Measurements from ENCODE around the gene TET3.

The TET3 gene

DNA sequence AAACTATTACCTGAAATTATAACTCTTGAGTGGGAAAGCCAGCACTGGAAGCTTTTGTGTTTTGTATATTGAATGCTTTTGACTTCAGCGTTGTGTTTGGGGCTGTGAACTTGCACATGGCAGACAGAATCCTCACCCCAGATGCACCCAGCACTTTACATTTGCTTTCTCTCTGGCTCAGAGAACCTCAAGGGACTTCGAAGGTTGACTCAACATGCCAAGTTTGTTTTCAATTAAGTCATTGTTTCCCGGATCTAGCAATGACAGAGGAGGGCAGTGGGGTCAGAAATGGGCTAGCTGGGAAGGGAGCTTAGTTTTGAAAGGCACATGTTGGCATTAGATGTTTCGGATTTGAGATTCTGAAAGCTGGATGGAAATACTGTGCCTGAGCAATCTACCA is 22.4 kb downstream of the TET3 start:
- DNase-seq: no peak

DNA sequence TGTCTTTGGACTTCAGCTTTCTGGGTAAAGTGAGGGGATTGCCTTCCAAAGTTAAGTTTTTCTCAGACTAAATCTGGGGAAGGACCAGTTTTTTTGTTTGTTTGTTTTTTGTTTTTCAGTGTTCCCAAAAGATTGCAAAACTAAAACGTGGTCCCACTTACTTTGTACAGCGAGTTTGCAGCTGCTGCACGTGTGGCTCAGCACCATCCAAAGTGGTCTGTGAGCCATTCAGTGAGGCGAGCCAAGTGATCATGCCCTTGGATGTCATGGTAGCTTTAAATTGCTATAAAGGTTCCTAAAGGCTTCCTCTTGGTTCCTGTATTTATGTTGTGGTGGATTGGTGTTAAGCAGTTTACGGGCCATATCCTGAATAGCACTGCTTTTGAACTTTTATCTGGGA is 23.0 kb downstream of the TET3 start:
- DNase-seq: no peak

DNA sequence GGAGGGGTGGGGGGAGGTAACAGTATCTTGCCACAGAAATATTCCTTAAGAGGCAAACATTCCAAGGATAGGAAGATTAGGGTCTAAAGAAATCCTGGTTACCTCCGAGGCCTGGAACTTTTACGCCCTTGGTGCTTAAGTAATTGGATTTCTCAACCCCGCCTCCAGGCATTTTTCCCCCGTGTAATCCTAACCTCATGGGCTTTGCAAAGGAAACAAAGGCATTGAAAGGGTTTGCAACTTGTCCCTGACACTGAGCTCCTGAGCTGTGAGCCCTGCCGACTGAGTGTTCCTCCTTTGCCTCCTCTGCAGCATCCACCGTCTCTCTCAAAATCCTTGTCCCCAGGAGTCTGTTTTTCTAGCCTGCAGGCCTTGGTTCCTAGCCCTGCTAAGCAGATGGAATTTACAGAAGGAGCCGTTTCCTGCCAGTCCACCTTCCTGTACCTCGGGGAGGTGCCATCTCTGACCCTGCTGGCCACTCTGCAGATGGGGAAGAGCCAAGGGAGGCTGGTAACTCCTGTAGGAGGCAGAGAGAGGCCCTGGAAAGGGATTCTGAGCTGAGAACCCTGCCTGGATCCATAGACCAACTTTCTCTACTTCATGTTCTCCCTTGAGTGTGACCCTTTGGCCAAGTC is 24.2 kb downstream of the TET3 start:
- DNase-seq: no peak

DNA sequence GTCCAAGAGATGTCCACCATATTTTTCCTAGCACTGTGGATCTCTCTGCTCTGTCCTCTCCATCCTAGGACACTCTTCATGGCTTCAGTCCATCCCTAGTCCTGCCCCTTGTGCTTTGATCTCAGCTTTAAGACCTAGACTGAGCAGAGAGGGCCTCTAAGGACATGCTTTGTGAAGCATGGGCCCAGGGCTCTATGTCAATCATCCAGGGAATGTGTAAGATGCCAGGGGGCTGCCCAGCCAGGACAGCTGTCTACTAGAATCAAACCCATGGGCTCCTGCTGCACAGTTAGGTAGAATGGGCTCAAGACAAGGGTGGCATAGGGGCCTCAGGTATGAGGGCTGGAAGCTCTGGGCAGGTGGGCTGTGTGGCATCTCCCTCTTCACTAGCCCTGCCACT is 24.9 kb downstream of the TET3 start:
- DNase-seq: no peak

DNA sequence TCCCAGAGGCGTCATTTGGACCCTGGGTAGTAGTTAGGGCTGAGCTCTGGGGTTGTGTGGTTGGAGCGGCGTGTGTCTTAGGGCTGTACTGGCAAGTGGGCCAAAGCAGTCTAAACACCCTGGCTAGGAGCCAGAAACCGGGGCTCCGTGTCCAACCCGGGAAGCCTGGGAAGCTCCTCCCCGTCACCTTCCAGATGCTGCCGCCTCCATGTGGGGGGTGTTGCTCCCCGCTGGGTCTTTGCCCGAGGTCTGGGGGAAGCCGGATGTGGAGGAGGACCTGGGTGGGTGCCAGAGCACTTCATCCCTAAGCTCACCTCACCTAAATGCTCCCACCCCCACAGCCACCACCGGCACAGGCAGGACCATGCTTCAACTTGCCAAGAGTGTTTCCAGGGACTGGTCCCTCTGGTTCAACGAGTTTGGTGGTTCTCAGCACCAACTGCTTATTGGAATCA is 25.4 kb downstream of the TET3 start:
- DNase-seq: no peak

DNA sequence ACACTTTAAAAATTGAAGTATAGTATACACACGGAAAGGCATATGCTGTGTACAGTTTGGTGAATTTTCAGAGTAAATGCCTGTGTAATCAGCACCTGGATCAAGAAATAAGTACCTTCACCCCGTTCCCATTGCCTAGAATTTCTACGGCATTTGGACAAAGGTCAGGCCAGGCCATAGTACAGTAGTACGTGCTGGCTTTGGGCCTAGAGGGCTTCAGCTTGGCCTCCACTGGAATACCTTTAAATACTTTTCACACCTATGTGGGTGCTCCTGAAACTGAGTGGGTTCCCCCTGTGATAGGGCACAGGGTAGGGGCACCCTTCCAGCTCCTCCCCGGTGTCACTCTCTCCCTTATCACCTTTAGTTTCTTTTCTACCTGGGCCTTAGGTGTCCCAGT is 26.5 kb downstream of the TET3 start:
- no peak for DNase-seq

DNA sequence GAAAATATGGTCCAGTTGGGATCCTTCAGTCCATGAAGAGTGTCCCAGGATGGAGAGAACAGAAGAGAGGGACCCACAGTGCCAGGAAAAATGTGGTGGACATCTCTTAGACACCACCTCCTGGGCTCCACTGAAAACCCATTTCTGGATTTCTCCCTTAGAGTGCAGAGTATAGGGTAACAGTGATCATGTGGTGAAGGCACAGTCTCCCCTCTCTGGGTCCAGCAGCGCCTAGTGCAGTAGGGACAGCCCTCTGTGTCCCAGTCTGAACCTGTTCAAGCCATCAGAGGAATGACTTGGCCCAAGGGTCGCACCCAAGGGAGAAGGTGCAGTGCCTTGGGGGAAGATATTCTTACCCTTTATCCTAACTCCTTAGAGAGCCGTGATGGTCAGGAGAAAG is 30.1 kb downstream of the TET3 start:
- no peak for DNase-seq

DNA sequence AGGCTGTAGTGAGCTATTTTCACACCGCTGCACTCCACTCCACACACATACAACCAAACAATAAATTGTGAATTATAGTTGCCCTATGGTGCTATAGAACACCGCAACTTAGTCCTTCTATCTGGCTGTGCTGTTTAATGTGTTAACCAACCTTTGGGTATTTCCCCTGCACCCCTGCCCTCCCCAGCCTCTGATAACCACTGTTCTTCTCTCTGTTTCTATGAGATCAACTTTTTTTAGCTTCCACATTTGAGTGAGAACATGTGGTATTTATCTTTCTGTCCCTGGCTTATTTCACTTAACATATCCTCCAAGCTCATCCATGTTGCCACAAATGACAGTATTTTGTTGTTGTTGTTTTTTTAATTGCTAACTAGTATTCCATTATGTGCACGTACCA is 32.5 kb downstream of the TET3 start:
- DNase-seq: no peak

DNA sequence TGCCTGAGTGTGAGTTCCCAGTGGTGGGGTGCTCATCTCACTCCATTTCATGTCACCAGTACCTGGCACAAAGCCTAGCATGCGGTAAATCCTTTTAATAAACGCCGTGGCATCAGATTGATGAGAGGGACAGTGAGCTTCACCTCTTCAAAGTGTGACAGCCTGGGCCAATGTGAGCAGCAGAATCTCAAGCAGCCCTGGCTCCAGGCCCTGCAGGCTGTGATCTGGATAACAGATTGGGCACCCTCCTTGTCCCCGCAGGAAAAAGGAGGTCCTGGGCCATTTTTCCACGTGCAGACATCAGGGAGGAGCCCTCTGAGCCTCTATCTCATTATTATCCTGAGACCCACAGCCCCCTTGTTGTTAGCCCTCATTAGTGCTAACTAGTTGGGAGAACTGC is 34.8 kb downstream of the TET3 start:
- DNase-seq: no peak

DNA sequence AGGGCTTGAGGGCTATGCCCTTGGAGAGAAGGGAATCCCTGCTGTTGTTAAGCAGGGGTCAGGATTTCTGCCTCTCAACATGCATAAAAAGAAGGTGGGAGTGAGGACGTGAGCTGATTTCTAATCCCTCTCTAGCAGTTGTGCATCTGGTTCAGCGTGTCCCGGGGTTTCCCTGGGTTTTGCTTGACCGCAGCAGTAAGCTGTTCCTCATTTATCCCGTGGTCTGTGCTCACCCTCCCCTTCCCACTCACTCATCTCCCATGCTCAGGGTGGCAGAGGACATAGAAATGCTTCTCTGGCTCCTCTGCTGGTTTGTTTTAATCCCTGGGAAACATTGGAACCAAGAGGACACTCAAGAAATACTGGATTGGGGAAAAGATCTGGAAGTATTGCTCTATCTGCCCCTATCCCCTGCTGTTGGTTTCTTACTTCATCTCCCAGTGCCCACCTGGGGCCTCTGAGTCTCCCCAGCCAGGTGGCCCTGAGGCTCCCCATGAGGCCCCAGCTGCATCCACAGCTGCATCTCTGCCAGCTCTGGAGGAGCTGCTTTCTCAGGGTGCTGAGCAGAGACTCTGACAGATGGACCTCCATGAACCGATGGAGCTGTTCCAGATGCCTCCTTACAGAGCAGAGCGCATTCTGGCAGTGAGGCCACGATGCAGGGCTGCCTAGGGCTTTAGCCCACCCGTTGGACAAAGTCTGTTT is 36.1 kb downstream of the TET3 start:
- DNase-seq: no peak

DNA sequence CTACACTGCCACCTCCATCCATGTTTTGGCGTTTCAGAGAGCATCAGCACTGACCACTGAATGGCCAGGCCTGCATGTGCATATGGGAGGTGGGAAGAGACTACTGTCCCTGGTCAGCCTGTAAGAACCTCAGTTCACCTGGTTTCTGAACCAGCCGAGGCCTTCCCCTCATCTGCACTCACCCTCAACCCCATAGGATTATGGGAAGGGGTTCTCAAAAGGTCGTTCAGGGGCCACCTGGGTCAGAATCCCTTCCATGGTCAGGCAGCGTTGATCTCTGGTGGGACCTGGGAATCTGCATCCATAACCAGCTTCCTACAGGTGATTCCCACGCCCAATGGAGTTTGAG is 36.7 kb downstream of the TET3 start:
- DNase-seq: no peak

DNA sequence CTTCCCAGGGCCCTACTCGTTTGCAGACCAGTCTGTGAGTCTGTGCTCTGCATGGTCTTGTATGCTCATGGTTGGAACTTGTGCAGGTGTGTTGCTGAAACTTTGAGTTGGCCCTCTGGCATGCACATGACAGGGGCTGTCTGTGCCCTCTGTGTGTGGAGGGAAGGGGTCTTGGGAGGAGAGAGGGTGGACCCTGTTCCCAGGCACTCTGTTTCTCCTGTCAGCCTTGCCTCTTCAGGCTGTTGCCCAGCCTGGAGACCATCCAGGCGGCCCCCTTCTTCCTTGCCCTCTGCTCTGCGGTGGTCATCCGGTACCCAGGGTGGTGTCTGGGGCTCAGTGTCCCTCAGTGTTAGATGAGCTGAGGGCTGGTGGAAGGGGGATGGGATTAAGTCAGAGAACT is 39.5 kb downstream of the TET3 start:
- no peak for DNase-seq

DNA sequence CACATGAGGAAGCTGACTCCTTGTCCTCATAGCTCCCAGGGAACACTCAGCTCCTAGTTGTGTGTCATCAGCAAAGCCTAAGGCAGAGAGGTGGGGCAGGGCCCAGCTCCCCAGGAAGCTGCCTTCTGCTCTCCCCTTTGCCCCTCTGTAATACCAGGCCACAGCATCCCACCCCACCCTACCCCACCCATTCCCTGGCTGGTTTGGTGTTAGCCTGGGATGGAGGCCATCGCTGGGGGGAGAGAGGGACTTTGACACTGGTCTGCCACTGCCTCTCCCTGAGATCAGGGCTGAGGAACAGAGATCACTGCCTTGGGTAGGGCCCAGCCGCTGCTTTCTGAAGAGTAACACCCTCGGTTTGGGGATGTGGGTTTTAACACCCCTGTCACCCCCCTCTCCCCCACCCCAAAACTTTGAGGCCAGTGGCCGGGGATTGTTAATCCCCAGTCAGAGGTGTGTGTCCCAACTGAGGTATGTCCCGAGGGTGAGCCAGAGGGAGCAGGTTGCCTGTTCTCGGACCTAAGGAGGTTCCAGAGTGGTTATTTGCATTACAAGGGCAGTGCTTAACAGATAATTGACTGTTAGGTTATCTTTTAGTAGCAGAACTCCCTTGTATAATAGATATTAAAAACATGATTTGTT is 41.4 kb downstream of the TET3 start:
- no peak for DNase-seq

DNA sequence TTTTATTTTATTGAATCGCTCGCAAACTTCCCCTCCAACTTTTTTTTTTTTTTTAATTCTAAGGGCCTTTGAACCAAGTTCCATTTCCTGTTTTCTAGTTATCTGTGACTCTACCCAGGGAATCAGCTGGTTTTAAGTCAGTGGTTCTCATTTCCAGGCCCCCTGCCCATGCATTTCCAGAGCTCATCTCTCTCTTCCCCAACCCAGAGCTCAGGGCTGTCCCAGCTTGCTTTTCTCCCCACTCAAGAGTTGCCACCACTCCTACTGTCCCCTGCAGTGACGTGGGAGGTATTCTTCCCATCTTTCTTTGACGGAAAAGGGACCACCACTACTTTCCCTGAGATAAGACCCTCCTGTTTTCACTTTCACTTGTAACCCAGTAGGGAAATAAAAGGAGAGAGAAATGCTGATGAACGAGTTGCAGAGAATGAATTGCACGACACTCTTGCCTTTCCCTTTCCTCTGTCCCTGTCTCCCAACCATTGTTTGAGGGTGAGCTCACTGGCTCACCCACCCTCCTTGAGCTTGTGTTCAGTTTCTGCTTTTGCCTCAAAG is 42.1 kb downstream of the TET3 start:
- DNase-seq: no peak

DNA sequence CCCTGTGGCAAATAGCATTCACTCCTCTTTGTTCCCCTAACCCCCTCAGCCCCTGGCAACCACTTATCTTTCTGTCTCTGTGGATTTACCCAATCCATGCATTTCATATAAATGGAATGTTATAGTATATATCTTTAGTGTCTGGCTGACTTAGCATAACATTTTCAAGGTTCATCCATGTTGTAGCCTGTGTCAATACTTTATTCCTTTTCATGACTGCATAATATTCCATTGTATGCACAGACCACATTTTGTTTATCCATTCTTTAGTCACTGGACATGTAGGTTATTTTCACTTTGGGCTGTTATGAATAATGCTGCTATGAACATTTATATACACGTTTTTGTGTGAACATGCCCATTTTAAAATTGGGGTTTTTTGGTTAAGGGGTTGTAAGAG is 42.8 kb downstream of the TET3 start:
- no peak for DNase-seq

DNA sequence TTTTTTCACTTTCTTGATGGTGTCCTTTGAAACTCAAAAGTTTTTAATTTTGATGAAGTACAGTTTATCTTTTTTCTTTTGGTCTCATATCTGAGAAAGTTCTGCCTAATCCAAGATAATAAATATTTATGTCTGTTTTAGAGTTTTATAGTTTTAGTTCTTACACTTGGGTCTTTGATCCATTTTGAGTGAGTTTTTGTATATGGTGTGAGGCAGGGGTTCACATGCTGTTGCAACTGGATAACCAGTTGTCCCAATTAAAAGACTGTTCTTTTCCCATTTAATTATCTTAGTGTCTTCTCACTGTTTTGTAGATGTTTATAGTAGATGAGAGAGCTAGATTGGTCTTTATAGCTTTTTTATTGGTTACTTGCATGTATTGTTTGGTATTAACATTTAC is 43.6 kb downstream of the TET3 start:
- DNase-seq: no peak

DNA sequence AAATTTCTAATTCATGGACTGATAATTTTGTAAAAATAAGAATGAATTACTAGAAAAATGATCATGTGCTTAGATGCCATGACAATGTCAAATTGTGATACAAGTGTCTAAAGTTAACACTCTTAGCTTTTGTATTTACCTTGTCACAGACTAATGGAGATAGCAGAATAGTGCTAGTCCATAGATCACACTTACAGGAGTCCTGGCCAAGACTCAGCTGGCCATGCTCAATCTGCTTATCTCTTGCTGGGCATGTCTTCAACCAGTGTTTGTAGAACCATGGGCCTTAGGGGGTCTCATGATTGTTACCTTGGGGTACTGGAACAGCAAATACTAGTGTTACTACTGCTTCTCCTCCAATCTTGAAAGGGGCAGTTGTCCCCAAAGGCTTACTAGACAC is 44.0 kb downstream of the TET3 start:
- DNase-seq: no peak

DNA sequence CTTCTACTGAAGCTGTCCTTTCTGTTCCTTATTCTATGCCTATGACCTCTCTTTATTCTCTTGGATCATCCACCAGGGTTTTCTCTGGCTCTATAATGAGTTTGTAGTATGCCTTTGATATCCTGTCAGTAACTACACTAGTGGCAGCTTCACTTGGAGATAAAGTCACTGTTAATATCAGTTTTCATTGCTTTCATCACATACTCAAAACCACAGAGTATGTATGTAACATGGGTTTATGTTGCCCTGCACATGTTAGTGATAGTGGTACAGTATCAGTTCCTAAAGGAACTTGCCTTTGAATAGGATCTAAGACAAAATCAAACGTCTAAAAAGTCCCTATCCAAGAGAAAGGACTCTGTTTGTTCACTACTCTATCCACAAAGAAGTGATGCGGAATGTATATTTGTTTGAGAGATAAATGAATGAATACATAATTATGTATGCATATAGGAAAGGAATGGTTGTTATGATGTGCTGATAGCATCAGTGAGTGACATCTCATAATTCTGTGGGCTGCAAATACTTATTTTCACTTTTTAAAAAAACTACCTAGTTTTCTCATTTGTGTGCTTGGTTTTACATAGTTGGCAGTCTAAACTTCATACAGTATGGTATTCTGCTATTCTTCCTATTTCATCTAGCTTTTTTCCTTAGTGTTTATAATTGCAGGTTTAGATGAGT is 45.1 kb downstream of the TET3 start:
- DNase-seq: no peak

DNA sequence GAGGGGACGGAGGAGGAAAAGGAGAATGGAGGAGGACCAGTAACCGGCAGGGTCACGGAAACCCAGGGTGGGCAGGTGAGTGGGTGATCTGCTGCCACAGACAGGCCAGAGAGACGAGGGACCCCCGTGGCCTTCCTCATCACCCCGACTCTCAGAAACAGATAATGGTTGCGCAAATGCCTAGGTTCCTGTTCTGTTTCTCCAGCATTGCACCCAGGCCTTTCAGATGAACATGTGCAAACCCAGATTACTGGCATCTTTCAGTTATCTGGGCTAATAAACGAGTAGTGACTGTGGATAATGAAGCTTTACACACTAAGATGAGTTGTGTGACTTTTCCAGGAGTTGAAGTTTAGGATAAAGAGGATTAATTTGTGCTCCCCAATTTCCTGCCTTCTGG is 46.5 kb downstream of the TET3 start:
- no peak for DNase-seq

DNA sequence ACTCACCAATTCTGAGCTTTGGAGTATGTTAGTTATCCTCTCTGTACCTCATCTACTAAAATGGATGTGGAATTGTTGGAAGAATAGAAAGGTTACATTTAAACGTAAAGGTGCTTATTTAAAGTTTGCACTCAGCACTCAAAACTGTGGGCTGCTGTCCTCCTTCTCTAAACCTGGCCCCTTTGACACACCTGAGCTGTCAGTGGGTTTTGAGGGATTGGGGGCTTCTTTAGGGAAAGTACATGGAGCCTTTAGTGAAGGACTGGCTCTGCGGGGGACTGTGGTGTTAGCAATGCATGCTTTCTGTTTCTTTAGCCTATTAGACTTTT is 47.2 kb downstream of the TET3 start:
- no peak for DNase-seq

DNA sequence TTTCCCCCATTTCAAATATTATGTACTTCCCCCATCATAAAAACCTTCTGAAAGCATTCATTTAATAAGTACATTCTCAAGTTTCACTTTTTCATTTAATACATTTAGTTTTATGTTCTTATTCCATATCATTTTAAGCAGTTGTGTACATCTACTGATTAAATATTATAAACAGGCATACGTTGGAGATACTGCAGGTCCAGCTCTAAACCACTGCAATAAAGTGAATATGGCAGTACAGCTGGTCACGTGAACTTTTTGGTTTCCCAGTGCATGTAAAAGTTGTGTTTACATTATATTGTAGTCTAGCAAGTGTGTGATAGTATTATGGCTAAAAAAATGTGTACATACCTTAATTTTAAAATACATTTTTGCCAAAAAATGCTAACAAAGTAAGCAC is 48.7 kb downstream of the TET3 start:
- no peak for DNase-seq

All from GOT3 (cell line).